H54 (cell line): ENCODE measurements around the gene CS.
"Not testable (repeated sequence)": the region's sequence is repeated elsewhere in the genome, so short reads cannot be mapped to it uniquely, and the experiment has no call there.

Source experiments
- DNase-seq: peaks from one replicate; pipeline ENCODE4 v3.0.0; 2011; ENCODE audit warnings: low spot score, mixed read lengths; ENCODE audit not compliant: insufficient read length
- FAIRE-seq: peaks from 3 replicates; lab custom pipeline; 2011; peaks lifted over from hg19 to GRCh38; lab: Jason Lieb, UNC
- POLR2A ChIP-seq: IDR thresholded peaks from 2 replicates; pipeline ENCODE4 v1.6.1; 2011; ENCODE audit warnings: low read depth, mild to moderate bottlenecking, low read length

CS gene

DNA sequence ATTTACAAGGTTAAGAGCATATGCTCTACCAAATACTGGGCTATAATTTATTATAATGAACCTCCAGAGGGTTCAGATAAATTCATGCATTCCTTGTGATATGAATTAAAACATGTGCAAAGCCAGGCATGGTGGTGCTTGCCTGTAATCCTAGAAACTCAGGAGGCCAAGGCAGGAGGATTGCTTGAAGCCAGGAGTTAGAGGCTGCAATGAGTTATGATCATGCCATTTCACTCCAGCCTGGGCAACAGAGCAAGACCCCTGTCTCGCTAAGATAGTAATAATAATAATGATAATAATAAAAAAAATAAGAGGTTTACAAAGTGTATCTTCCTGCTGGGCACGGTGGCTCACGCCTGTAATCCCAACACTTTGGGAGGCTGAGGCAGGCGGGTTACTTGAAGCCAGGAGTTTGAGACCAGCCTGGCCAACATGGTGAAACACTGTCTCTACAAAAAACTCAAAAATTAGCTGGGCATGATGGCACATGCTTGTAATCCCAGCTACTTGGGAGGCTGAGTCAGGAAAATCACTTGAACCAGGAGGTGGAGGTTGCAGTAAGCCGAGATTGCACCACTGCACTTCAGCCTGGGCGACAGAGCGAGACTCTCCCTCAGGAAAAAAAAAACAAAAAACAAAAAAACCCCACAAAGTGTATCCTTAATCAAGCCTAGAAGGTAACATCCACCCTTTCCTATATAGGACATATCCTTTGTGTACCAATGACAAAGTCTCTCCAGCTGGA, 7.3 kb upstream of the CS start:
- DNase-seq (no peak), FAIRE-seq (no peak)
- TF ChIP-seq POLR2A: no peak

DNA sequence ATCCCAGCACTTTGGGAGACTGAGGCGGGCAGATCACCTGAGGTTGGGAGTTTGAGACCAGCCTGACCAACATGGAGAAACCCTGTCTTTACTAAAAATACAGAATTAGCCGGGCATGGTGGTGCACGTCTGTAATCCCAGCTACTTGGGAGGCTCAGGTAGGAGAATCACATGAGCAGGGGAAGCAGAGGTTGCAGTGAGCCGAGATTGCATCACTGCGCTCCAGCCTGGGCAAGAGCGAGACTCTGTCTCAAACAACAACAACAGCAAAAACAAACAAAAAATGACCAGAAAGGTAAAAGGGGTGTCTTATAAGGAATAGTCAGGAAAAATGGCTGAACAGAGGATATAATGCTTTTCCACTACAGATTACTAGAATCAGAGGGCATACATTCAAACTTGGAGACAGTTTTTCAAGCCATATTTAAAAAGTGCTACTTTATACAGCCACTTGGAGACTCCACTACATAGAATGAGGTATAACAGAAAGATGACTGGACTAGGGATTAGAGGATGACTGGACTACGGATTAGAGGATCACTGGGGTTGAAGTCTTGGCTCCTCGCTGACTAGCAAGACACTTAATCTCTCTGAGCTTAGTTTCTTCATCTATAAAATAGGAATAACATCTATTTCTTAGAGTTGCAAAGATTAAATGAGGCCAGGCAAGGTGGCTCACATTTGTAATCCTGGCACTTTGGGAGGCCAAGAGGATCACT, 4.9 kb upstream of the CS start:
- no peak for TF ChIP-seq POLR2A
- DNase-seq (no peak), FAIRE-seq (no peak)

- FAIRE-seq: no peak
Observed at GRCh38 chr12:56304276-56304675, 4.1 kb upstream of the CS start.

DNA sequence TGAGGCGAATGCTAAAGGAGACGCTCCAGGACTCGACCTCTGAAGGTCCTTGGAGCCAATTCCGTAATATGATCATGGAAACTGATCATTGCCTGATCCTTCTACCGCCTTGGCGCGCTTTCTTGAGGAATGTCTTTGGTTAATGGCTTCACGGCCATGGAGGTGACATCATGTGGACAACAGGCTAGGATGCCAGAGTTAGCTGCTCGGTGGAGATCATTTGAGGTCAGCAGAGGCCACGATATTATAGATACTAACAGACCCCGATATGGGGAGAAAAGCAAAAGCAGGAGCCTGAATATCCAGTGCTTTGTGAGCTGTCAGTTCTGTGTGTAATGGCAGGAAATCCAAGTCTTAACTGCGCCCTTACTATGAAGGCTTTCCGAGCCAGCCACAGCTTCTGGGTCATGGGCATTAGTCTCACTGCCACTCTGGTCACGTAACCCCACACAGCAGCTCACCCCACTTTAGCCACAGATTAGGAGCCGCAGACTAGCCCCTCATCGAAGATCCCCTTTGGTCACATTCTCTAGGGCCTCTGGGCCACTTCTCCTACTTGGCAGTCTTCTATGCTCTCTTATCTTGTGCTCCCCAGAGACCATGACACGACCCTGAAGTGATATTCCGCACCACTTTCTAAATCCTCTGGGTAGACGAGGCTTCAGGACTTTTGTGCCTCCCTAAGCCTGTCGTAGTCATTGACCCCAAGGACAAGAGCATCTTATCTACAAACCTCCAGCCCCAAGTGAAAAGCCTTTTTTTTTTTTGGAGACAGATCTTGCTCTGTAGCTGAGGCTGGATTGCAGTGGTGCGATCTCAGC, 724 bp upstream of the CS start:
- FAIRE-seq (no peak), DNase-seq (no peak)
- TF ChIP-seq POLR2A: no peak

More at GRCh38 chr12:56304276-56304675, 4.1 kb upstream of the CS start:
- TF ChIP-seq POLR2A: no peak
- no peak for DNase-seq

- no peak for FAIRE-seq
- DNase-seq: no peak
- no peak for TF ChIP-seq POLR2A
Observed at GRCh38 chr12:56299308-56299852, 750 bp downstream of the CS start.

DNA sequence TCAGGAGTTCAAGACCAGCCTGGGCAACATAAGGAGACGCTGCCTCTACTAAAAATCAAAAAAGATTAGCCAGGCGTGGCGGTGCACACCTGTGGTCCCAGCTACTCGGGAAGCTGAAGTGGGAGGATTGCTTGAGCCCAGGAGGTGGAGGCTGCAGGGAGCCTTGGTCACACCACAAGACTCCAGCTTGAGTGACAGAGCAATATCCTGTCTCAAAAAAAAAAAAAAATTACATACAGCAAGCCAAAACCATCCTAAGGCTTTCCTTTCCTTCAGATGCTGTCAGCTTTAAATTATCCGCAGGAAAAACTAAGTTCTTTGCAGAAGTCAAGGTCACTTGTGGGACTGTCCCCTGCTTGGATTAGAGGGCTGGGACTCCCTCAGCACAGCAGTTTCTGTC, 1.3 kb downstream of the CS start:
- no peak for DNase-seq
- TF ChIP-seq POLR2A: no peak
- no peak for FAIRE-seq

DNA sequence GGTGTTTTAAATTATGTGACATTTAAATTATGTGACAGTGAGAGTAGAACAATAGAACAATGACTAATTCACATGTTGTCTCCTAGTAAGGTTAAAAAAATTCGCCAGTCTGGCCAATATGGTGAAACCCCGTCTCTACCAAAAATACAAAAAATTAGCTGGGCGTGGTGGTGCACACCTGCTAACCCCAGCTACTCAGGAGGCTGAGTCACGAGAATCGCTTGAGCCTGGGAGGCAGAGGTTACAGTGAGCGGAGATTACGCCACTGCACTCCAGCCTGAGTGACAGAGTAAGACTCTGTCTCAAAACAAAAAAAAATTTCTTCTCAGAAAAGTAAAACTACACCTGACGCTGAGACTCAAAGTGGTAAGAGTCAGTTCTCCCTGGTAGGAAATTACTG, 2.7 kb downstream of the CS start:
- no peak for TF ChIP-seq POLR2A
- DNase-seq: no peak
- FAIRE-seq: no peak

DNA sequence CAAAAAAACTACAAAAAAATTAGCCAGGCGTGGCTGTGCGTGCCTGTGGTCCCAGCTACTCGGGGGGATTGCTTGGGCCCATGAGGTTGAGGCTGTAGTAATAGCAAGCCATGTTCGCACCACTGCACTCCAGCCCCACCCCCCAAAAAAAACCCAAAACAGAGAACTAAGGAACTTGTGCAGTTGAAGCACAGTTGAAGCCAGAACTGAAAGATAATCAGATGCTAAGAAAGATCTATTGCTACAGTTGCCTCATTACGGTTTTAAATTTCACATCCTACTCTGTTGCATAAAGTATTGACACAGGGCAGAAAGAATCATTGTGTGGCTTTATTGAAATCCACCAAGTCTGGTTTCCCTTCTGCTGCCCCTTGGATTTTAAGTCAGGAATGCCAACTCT, 3.8 kb downstream of the CS start:
- DNase-seq (no peak), FAIRE-seq (no peak)
- no peak for TF ChIP-seq POLR2A

DNA sequence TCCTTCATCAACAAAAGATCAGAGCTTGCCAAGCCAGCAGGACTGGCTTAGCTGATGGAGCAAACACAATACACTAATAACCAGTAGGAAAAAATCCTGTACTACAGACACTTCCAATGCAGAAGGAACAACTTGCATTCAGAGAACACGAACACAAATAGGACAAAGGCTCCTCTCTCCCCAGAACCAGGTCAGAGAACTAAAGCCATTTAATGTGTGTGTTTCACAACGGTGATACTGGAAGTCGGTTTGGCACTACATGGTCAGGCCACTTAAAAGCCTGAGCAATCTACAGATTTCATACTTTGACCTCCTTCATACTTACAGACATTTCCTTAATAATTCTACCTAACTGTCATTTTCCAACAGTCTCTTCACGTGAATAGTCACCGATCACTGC, 6.3 kb downstream of the CS start:
- TF ChIP-seq POLR2A: no peak
- FAIRE-seq (no peak), DNase-seq (no peak)

DNA sequence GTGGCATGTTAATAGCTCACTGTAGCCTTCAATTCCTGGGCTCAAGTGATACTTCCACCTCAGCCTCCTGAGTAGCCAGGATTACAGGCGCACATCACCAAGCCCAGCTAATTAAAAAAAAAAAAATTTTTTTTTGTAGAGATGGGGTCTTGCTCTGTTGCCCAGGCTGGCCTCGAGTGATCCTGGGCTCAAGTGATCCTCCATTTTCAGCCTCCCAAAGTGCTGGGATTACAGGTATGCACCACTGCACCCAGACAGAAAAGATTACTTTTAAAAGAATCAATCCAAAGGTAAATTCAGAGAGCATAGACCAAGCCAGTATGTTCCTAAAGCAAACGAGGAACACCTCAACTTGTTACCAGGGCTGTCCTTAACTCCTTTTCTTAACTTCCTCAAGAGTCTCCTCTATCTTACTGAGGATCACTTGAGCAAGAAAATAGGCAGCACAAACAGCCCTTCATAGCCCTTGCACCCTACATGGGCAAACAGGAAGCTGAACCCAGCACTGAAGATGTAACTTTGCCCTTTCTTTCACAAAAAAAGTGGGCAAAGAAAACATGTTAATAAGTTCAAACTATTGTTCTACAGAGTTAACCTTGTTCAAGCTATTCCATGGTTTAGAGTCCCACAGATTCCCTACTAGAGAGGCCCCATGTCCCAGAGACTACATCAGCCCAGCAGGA, 11.3 kb downstream of the CS start:
- no peak for DNase-seq
- TF ChIP-seq POLR2A: no peak
- FAIRE-seq: no peak

- no peak for TF ChIP-seq POLR2A
- FAIRE-seq (no peak), DNase-seq (no peak)
Observed at GRCh38 chr12:56286044-56286830, 13.9 kb downstream of the CS start.

- FAIRE-seq, DNase-seq: not testable (repeated sequence)
Observed at GRCh38 chr12:56284263-56284662, 15.9 kb downstream of the CS start.

GRCh38 chr12:56282579-56282978, 17.6 kb downstream of the CS start:
- FAIRE-seq (no peak), DNase-seq (no peak)
- TF ChIP-seq POLR2A: no peak
